Activated CD8-positive, alpha-beta T cell treated with anti-CD3 and anti-CD28 coated beads, Interleukin-2, amount 10 ng/mL, durations not matched to agents 7 days and 5 days (primary cell): Measurements from ENCODE around the gene TJP3. TPM values are rescaled to one million over a fixed set of nuclear protein-coding genes. Genes with fewer than 3 reads are reported as not detected.
"Not testable (repeated sequence)": the region's sequence is repeated elsewhere in the genome, so short reads cannot be mapped to it uniquely, and the experiment has no call there.

Experiments
- ATAC-seq: fragments of 150-1000 bp; cut with Tn5 transposase; one replicate; pipeline ENCODE4 v1.10.0; 2021; ENCODE audit warnings: moderate library complexity
- CTCF ChIA-PET: fragments of 350-600 bp; sonication (Branson Sonifier 250); formaldehyde crosslinking; loops from one replicate; lab custom pipeline; 2021; ENCODE audit warnings: antibody characterized with exemption; lab: Charles Lee
- POLR2A ChIA-PET: fragments of 350-600 bp; sonication (Branson Sonifier 250); formaldehyde crosslinking; loops from one replicate; lab custom pipeline; 2021; ENCODE audit warnings: antibody characterized with exemption; lab: Charles Lee
- DNase-seq: peaks from one replicate; pipeline ENCODE4 v3.0.0-alpha.2; 2020
- H3K27ac Mint-ChIP-seq: one replicate; pipeline ENCODE4 v1.8.0; 2021; ENCODE audit warnings: mild to moderate bottlenecking, mixed read lengths
- H3K27me3 Mint-ChIP-seq: one replicate; pipeline ENCODE4 v1.8.0; 2021; ENCODE audit warnings: low read depth, mixed read lengths
- H3K36me3 Mint-ChIP-seq: one replicate; pipeline ENCODE4 v1.8.0; 2021; ENCODE audit warnings: low read depth, mixed read lengths
- H3K4me1 Mint-ChIP-seq: one replicate; pipeline ENCODE4 v1.8.0; 2021; ENCODE audit warnings: low read depth, mixed read lengths
- H3K4me3 Mint-ChIP-seq: one replicate; pipeline ENCODE4 v1.8.0; 2021; ENCODE audit warnings: mild to moderate bottlenecking, mixed read lengths
- H3K9me3 Mint-ChIP-seq: one replicate; pipeline ENCODE4 v1.8.0; 2022; ENCODE audit warnings: mixed read lengths; ENCODE audit not compliant: insufficient read depth
- total RNA-seq, 2 experiments: library from RNA; stranded (reverse); gene quantifications; one replicate each; pipeline ENCODE4 v1.2.3, GENCODE V29; 2021

TJP3 gene
- total RNA-seq, 2 experiments from 2014 or later, result 1.3 TPM

DNA sequence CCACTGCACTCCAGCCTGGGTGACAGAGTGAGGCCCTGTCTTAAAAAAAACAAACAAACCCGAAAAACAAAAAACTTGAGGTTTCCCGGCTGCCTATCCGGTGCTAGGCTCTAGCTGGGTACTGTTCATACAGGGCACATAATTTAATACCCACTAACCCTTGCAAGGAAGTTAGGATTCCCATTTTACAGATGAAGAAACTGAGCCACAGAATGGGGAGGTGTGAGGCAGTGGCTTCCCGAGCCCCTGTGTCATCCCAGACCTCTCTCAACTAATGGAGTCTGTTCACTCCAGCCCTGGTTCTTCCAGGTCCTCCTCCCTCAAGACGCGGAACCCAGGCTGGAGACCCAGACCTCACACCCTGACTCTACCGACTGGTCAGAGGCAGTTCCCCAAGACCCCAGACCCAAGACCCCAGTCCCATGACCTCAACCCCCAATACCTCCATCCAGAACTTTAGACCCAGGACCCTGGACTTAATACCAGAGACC, 52.7 kb downstream of the TJP3 start:
- H3K9me3 Mint-ChIP-seq, result no peaks in the 10 kb centered on the region
- H3K36me3 Mint-ChIP-seq, result peaks cover 25% of the 10 kb centered on the region
- H3K4me3 Mint-ChIP-seq, result peak overlapping the region; percentile 96
- ATAC-seq (no peak), DNase-seq (peak; percentile 44)
- peaks cover 37% of the 10 kb centered on the region for H3K4me1 Mint-ChIP-seq
- peak overlapping the region; percentile 93 for H3K27ac Mint-ChIP-seq
- POLR2A ChIA-PET, result interaction anchor here (0.6 to 1.1 kb wide), 3 partner anchors 9 to 52 kb away, joined by 3 to 4 read pairs (median 4); no protein-coding TSS in a partner anchor
- H3K27me3 Mint-ChIP-seq, result no peaks in the 10 kb centered on the region
- CTCF ChIA-PET, result interaction anchor here (1.2 to 4.5 kb wide), 7 partner anchors 21 to 380 kb away, joined by 3 to 40 read pairs (median 7); no protein-coding TSS in a partner anchor

GRCh38 chr19:3761382-3762129, 53.4 kb downstream of the TJP3 start, which contains the start of gene APBA3:
Gene APBA3 (minus strand): TSS chr19:3761692. CDS start chr19:3760264, 1,428 bp downstream.
- Mint-ChIP-seq H3K4me3 (peak within 1 kb of the TSS; percentile 96), H3K4me1 (peaks cover 41% of the 10 kb centered on the region)
- peak; percentile 54 for ATAC-seq

DNA sequence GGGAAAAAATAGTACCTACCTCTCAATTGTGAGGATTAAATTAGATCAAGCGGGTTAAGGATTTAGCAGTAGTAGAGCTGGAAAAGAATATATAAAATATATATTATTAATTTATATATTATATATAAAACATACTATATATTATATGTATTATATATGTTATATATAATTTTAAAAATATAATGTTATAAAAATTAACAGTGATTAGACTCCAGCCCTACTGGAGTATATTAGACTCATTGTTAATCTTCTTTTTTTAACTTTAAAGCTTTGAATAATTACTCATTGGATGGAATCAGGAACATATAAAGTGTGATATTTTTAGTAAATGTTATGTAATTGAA, 53.9 kb downstream of the TJP3 start:
- no peaks in the 10 kb centered on the region for H3K9me3 Mint-ChIP-seq
- peak overlapping the region; percentile 100 for H3K27ac Mint-ChIP-seq
- H3K4me3 Mint-ChIP-seq, result peak overlapping the region; percentile 96
- POLR2A ChIA-PET, result interaction anchor here (0.6 to 2.2 kb wide), 13 partner anchors 9 to 580 kb away, joined by 3 to 8 read pairs (median 5); partner anchors contain the start of genes ANKRD24 and YJU2
- CTCF ChIA-PET, result interaction anchor here (0.7 to 4.5 kb wide), 24 partner anchors 9 to 619 kb away, joined by 3 to 40 read pairs (median 6); partner anchors contain the start of genes DAPK3 and MATK
- peaks cover 31% of the 10 kb centered on the region for H3K36me3 Mint-ChIP-seq
- peaks cover 45% of the 10 kb centered on the region for H3K4me1 Mint-ChIP-seq
- H3K27me3 Mint-ChIP-seq, result no peaks in the 10 kb centered on the region
- DNase-seq (no peak), ATAC-seq (no peak)

More at GRCh38 chr19:3761382-3762129, 53.4 kb downstream of the TJP3 start, which contains the start of gene APBA3:
- Mint-ChIP-seq H3K36me3 (peaks cover 30% of the 10 kb centered on the region), H3K27ac (peak within 1 kb of the TSS; percentile 100), H3K27me3 (no peaks in the 10 kb centered on the region), H3K9me3 (no peaks in the 10 kb centered on the region)
- ChIA-PET POLR2A (interaction anchor here (0.6 to 2.2 kb wide), 11 partner anchors 8 to 581 kb away, joined by 4 to 8 read pairs (median 5); partner anchors contain the start of gene YJU2), CTCF (interaction anchor here (1.0 to 4.5 kb wide), 23 partner anchors 8 to 379 kb away, joined by 3 to 40 read pairs (median 7); partner anchors contain the start of gene DAPK3)
- DNase-seq, result peak; percentile 95

DNA sequence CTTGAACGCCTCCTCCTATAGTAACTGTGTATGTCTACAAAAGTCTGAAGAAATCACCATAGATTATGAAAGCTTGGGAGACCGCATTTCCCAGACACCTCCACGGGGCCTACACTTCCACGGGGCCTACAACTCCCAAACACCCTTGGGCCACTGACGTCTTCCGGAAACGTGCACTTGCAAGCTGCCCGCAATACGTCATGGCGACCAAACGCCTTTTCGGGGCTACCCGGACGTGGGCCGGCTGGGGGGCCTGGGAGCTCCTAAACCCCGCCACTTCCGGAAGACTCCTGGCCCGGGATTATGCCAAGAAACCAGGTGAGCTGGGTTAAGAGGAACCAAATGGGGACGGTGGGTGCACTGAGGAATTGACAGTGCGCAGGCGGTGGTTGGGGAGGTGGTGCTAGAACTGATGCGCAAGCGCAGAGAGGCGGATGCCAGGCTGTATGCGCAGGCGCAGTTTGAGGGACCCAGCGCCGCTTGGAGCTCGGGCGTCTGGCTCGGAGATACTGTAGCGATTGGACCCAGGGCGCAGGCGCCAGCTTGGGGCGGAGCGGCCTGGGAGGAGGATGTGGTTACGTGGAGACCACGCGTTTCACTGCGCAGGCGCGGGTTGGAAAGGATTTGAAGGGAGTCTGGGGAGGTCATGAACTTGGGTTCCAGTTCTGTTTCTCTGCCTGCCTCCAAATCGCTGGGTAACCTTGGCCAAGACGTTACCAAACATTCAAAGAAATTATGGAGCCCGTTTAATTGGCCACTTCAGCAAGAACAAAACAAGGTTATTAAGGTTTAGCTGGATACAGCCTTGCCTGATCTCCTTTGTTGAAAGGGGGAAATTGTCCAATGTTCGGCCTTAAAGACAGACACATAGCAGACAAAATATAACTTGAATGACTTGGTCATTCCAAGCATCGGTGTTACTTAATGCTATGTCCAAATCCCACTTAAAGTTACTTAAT, 54.6 kb downstream of the TJP3 start, which contains the start of gene MRPL54:
MRPL54 (plus strand) TSS at position 182 of the 959 bp plus-strand sequence; CDS start at position 201, 19 bp downstream.
- H3K27me3 Mint-ChIP-seq, result no peaks in the 10 kb centered on the region
- DNase-seq (peak; percentile 100), ATAC-seq (peak; percentile 86)
- H3K9me3 Mint-ChIP-seq, result no peaks in the 10 kb centered on the region
- CTCF ChIA-PET, result interaction anchor here (0.6 to 4.5 kb wide), 28 partner anchors 9 to 618 kb away, joined by 3 to 40 read pairs (median 4); partner anchors contain the start of genes DAPK3 and MATK
- H3K27ac Mint-ChIP-seq, result peak within 1 kb of the TSS; percentile 100
- H3K4me3 Mint-ChIP-seq, result peak within 1 kb of the TSS; percentile 96
- H3K36me3 Mint-ChIP-seq, result peaks cover 30% of the 10 kb centered on the region
- peaks cover 47% of the 10 kb centered on the region for H3K4me1 Mint-ChIP-seq
- POLR2A ChIA-PET, result interaction anchor here (0.6 to 2.2 kb wide), 19 partner anchors 8 to 579 kb away, joined by 3 to 8 read pairs (median 5); partner anchors contain the start of genes ANKRD24, DAPK3 and YJU2

DNA sequence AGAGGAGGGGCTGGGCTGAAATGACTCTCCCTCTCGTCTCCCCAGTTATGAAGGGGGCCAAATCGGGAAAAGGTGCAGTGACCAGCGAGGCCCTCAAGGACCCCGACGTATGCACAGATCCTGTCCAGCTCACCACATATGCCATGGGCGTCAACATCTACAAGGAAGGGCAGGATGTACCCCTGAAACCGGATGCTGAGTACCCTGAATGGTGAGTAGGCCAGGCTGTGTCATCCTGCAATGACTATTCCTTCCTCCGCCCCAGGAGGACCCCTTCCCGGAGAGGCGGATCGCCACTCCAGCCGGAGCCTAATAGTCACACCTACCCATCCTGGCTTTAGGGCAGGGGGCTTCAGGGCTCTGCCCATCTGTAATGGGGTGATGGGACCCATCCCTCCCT, 56.9 kb downstream of the TJP3 start:
- CTCF ChIA-PET, result no interaction called here
- no peaks in the 10 kb centered on the region for H3K27me3 Mint-ChIP-seq

DNA sequence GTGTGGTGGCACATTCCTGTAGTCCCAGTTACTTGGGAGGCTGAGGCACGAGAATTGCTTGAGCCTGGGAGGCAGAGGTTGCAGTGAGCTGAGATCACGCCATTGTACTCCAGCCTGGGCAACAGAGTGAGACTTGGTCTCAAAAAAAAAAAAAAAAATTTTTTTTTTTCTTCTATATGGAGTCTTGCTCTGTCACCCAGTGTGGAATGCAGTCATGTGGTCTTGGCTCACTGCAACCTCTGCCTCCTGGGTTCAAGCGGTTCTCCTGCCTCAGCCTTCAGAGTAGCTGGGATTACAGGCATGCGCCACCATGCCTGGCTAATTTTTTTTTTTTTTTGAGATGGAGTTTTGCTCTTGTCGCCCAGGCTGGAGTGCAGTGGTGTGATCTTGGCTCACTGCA, 57.6 kb downstream of the TJP3 start:
- H3K36me3 Mint-ChIP-seq, result peaks cover 28% of the 10 kb centered on the region
- ATAC-seq, DNase-seq, CTCF ChIA-PET, H3K9me3 Mint-ChIP-seq, H3K27me3 Mint-ChIP-seq, H3K27ac Mint-ChIP-seq, H3K4me3 Mint-ChIP-seq: not testable (repeated sequence)
- POLR2A ChIA-PET, result interaction anchor here (0.8 kb wide), 1 partner anchor 47 kb away, joined by 3 read pairs; no protein-coding TSS in a partner anchor
- H3K4me1 Mint-ChIP-seq, result peaks cover 39% of the 10 kb centered on the region

More for the DNA sequence above, 56.9 kb downstream of the TJP3 start:
- no peak overlapping the region for H3K27ac Mint-ChIP-seq
- POLR2A ChIA-PET, result no interaction called here
- no peaks in the 10 kb centered on the region for H3K9me3 Mint-ChIP-seq
- H3K36me3 Mint-ChIP-seq, result peaks cover 28% of the 10 kb centered on the region
- H3K4me3 Mint-ChIP-seq, result no peak overlapping the region
- DNase-seq (no peak), ATAC-seq (no peak)
- peaks cover 46% of the 10 kb centered on the region for H3K4me1 Mint-ChIP-seq

- H3K4me3 Mint-ChIP-seq, result no peak overlapping the region
Measured at GRCh38 chr19:3766520-3766919, 58.3 kb downstream of the TJP3 start.

GRCh38 chr19:3767050-3767449, 58.9 kb downstream of the TJP3 start:
- ChIA-PET POLR2A (interaction anchor here (0.6 kb wide), 1 partner anchor 554 kb away, joined by 4 read pairs; no protein-coding TSS in a partner anchor), CTCF (interaction anchor here (0.6 to 0.7 kb wide), 2 partner anchors 32 to 55 kb away, joined by 3 to 4 read pairs; no protein-coding TSS in a partner anchor)
- peaks cover 28% of the 10 kb centered on the region for H3K4me1 Mint-ChIP-seq
- H3K27me3 Mint-ChIP-seq, result no peaks in the 10 kb centered on the region
- peak overlapping the region; percentile 85 for H3K27ac Mint-ChIP-seq
- no peak for DNase-seq
- ATAC-seq, result no peak
- peaks cover 26% of the 10 kb centered on the region for H3K36me3 Mint-ChIP-seq
- no peaks in the 10 kb centered on the region for H3K9me3 Mint-ChIP-seq
- no peak overlapping the region for H3K4me3 Mint-ChIP-seq

More at GRCh38 chr19:3766520-3766919, 58.3 kb downstream of the TJP3 start:
- DNase-seq (peak; percentile 55), ATAC-seq (no peak)
- no peaks in the 10 kb centered on the region for H3K9me3 Mint-ChIP-seq
- ChIA-PET POLR2A (interaction anchor here (0.8 kb wide), 1 partner anchor 46 kb away, joined by 3 read pairs; no protein-coding TSS in a partner anchor), CTCF (interaction anchor here (0.6 kb wide), 1 partner anchor 32 kb away, joined by 4 read pairs; no protein-coding TSS in a partner anchor)
- peak overlapping the region; percentile 85 for H3K27ac Mint-ChIP-seq
- peaks cover 33% of the 10 kb centered on the region for H3K4me1 Mint-ChIP-seq
- H3K36me3 Mint-ChIP-seq, result peaks cover 26% of the 10 kb centered on the region
- H3K27me3 Mint-ChIP-seq, result no peaks in the 10 kb centered on the region

DNA sequence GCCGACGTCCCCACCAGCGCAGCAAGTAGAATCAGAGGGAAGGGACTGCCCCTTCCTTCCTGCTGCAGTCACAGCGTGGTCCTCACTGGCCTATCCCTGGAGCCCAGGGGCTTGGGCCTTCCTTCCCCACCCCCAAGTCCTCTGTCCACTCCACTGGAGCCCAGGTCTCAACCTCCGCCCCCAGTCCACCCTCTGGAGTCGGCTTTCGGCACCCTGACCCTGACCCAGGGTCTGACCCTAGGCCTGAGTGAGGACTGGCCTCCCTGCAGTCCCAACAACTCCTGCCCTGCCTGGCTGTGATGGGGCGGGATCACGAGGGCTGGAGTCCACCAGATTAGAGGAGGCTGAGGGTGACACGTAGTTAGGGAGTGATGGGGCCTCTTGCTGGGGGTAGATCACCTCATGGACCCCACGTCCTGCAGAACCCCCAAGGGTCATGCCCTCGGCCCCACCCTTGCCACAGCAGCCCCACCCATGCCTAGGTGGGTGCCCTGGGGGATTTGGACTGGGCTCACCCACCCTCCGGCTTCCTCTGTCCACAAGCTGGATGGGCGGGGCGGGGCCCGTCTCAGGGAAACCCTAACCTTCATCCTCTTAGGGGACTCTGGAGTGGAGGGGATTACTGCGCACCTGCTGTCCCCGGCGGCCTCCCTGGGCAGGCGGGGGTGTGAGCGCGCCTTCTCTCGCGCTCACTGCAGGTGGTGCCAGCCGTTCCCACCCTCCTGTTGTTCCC, 60.0 kb downstream of the TJP3 start:
- Mint-ChIP-seq H3K27me3 (no peaks in the 10 kb centered on the region), H3K4me3 (no peak overlapping the region), H3K27ac (no peak overlapping the region), H3K9me3 (no peaks in the 10 kb centered on the region), H3K4me1 (peaks cover 29% of the 10 kb centered on the region), H3K36me3 (peaks cover 19% of the 10 kb centered on the region)
- ATAC-seq, result no peak
- no peak for DNase-seq
- CTCF ChIA-PET, result no interaction called here
- POLR2A ChIA-PET, result no interaction called here

GRCh38 chr19:3768748-3769099, 60.5 kb downstream of the TJP3 start:
- Mint-ChIP-seq H3K4me1 (peaks cover 27% of the 10 kb centered on the region), H3K36me3 (peaks cover 17% of the 10 kb centered on the region), H3K27me3 (no peaks in the 10 kb centered on the region), H3K27ac (no peak overlapping the region), H3K4me3 (no peak overlapping the region), H3K9me3 (no peaks in the 10 kb centered on the region)
- no peak for ATAC-seq
- POLR2A ChIA-PET, result no interaction called here
- no peak for DNase-seq
- CTCF ChIA-PET, result no interaction called here
